ENCODE measurements around the gene LARGE1. TPM values are rescaled to one million over a fixed set of nuclear protein-coding genes. Genes with fewer than 3 reads are reported as not detected.

Gene LARGE1
- total and polyA plus RNA-seq, 7 donors, result 14.9 to 91.6 (median 46.1) TPM

DNA sequence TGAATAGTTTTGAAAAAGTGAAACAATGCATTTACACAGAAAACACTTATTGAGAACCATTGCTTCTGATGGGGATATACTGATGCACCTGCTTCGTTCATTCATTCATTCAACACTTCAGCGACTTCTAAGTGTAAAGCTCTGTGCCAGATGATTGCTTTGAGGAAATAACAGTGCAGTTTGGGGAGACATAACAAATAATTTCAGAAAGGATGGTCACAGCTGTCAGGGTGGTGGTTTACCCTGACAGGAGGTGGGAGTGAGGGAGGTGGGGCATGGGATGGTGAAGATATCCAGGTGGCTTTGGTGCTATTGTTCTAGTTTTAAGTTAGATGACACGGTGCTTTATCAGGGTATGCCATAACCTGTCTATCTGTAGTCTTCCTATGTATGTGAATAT, 344.1 kb downstream of the LARGE1 start:
- DNase-seq (no peak), ATAC-seq (no peak)
- Histone ChIP-seq H3K27ac (no peak overlapping the region), H3K4me1 (no peaks in the 10 kb centered on the region), H3K4me3 (no peak overlapping the region), H3K27me3 (ENCODE audit: insufficient read depth in 3 of 3, low read length in 2 of 3) (no peaks in the 10 kb centered on the region), H3K36me3 (ENCODE audit: insufficient read depth in 1 of 2, low read depth in 1 of 2) (no peaks in the 10 kb centered on the region), H3K9me3 (no peaks in the 10 kb centered on the region)
- WGBS, 3 donors, result 89% methylated on average over 3 of the region's 3 CpGs
- TF ChIP-seq, protein P1, sequence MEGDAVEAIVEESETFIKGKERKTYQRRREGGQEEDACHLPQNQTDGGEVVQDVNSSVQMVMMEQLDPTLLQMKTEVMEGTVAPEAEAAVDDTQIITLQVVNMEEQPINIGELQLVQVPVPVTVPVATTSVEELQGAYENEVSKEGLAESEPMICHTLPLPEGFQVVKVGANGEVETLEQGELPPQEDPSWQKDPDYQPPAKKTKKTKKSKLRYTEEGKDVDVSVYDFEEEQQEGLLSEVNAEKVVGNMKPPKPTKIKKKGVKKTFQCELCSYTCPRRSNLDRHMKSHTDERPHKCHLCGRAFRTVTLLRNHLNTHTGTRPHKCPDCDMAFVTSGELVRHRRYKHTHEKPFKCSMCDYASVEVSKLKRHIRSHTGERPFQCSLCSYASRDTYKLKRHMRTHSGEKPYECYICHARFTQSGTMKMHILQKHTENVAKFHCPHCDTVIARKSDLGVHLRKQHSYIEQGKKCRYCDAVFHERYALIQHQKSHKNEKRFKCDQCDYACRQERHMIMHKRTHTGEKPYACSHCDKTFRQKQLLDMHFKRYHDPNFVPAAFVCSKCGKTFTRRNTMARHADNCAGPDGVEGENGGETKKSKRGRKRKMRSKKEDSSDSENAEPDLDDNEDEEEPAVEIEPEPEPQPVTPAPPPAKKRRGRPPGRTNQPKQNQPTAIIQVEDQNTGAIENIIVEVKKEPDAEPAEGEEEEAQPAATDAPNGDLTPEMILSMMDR (IDR thresholded peaks at IDR 0.05), result no peak
- intact Hi-C loops (cut with DNase I), result loop anchor here in 1 of 2 donors (5.0 kb wide), 1 partner anchor 274 kb away; no protein-coding TSS in a partner anchor

DNA sequence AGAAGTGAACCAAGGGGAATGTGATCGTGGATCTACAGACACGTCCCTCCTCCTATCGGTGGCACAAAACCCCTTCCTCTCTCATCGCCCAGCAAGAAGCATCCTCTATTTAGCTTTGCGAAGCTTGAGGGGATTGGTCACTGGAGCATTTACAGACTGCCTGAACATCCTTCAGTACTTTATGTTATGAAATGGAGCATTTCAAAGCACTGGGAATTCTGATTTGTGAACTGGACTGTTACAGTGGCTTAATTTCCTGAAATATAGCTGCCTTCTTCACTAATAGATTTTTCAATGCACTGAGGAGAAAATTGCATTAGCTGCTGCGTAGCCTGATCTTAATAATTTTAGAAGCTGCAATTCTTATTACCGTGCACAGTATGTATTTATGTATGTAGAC, 344.5 kb downstream of the LARGE1 start:
- TF ChIP-seq, protein P1 (IDR thresholded peaks at IDR 0.05), result no peak
- WGBS, 3 donors, result 95 to 96% (median 96%) methylated on average over 7 of the region's 7 CpGs
- H3K4me3 ChIP-seq, result no peak overlapping the region
- H3K27ac ChIP-seq, result no peak overlapping the region
- no peaks in the 10 kb centered on the region for H3K9me3 ChIP-seq
- H3K36me3 ChIP-seq (ENCODE audit: insufficient read depth in 1 of 2, low read depth in 1 of 2), result no peaks in the 10 kb centered on the region
- ATAC-seq (no peak), DNase-seq (no peak)
- no peaks in the 10 kb centered on the region for H3K4me1 ChIP-seq
- intact Hi-C loops (cut with DNase I), result loop anchor here in 1 of 2 donors (5.0 kb wide), 1 partner anchor 273 kb away; no protein-coding TSS in a partner anchor
- H3K27me3 ChIP-seq (ENCODE audit: insufficient read depth in 3 of 3, low read length in 2 of 3), result no peaks in the 10 kb centered on the region

DNA sequence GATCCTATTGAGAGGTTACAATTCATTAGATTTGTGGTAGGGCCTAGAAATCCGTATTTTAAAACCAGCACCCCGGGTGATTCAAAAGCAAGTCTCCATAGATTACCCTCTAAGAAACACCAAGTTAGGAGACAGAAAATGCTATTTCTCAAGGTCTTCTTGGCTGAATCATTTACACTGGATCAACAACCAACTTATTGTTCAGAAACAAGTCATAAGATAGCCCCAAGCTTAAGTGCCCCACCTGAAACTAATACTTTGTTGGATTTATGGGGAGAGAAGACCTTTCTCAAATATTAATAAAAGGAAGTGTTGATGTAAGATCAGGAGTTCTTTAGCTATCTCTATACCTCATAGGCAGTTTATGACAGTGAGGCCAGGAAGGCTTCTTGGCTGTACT, 345.2 kb downstream of the LARGE1 start:
- TF ChIP-seq, protein P1 (IDR thresholded peaks at IDR 0.05), result no peak
- Histone ChIP-seq H3K9me3 (no peaks in the 10 kb centered on the region), H3K4me1 (no peaks in the 10 kb centered on the region), H3K36me3 (ENCODE audit: insufficient read depth in 1 of 2, low read depth in 1 of 2) (no peaks in the 10 kb centered on the region), H3K27ac (no peak overlapping the region), H3K4me3 (no peak overlapping the region), H3K27me3 (ENCODE audit: insufficient read depth in 3 of 3, low read length in 2 of 3) (no peaks in the 10 kb centered on the region)
- DNase-seq, result no peak
- intact Hi-C loops (cut with DNase I), result loop anchor here in 1 of 2 donors (5.0 kb wide), 1 partner anchor 273 kb away; no protein-coding TSS in a partner anchor
- no peak for ATAC-seq
- 81 to 96% (median 93%) methylated on average over 2 of the region's 2 CpGs for WGBS, 3 donors

DNA sequence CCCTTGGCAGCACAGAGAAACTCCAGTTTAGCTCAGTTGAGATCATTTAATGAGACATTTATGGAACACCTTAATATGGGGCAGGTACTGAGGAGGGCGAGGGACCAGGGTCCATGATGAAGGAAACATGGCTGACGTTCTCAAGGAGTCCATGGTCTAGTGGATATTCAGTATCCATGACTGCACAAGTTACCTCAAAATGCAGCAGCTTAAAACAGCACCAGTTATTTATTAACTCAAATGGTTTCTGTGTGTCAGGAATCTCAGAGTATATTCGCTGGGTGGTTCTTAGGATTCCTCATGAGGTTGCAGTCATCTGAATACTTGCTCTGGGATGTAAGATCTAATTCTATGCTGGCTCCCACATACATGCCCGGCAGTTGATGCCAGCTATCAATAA, 346.8 kb downstream of the LARGE1 start:
- TF ChIP-seq, protein P1 (IDR thresholded peaks at IDR 0.05), result no peak

DNA sequence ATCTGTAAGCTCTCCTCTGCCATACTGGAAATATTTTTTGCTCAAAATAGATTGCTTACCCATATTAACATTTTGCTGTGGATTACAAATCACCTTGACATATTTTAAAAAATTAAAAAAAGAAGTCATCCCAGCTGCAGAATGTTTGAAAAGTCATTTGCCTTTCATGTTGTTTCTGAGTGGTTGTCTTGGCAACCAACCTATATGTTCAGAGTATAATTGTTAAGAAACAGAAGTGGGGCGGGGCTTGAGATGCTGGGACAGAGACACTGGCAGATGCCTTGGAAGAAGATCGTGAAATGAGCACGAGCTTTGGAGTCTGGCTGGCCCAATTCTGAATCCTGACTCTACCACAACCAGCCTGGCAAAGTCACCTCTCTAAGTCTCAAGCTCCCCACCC, 348.2 kb downstream of the LARGE1 start:
- no peaks in the 10 kb centered on the region for H3K9me3 ChIP-seq
- peaks cover 5% of the 10 kb centered on the region for H3K4me1 ChIP-seq
- no peak overlapping the region for H3K4me3 ChIP-seq
- ATAC-seq, result no peak
- H3K27ac ChIP-seq, result no peak overlapping the region
- 64 to 89% (median 66%) methylated on average over 3 of the region's 3 CpGs for WGBS, 3 donors
- no peaks in the 10 kb centered on the region for H3K27me3 ChIP-seq (ENCODE audit: insufficient read depth in 3 of 3, low read length in 2 of 3)
- intact Hi-C loops (cut with DNase I), result loop anchor here in 1 of 2 donors (5.0 kb wide), 1 partner anchor 55 kb away; no protein-coding TSS in a partner anchor
- no peak for DNase-seq
- TF ChIP-seq, protein P1 (IDR thresholded peaks at IDR 0.05), result no peak
- no peaks in the 10 kb centered on the region for H3K36me3 ChIP-seq (ENCODE audit: insufficient read depth in 1 of 2, low read depth in 1 of 2)

More for the DNA sequence above, 346.8 kb downstream of the LARGE1 start:
- intact Hi-C loops (cut with DNase I), result loop anchor here in 1 of 2 donors (5.0 kb wide), 1 partner anchor 56 kb away; no protein-coding TSS in a partner anchor
- Histone ChIP-seq H3K27me3 (ENCODE audit: insufficient read depth in 3 of 3, low read length in 2 of 3) (no peaks in the 10 kb centered on the region), H3K4me3 (no peak overlapping the region), H3K9me3 (no peaks in the 10 kb centered on the region), H3K4me1 (peaks cover 5% of the 10 kb centered on the region), H3K36me3 (ENCODE audit: insufficient read depth in 1 of 2, low read depth in 1 of 2) (no peaks in the 10 kb centered on the region), H3K27ac (no peak overlapping the region)
- DNase-seq, result no peak
- no peak for ATAC-seq
- WGBS, 3 donors, result 93 to 96% (median 93%) methylated on average over 4 of the region's 4 CpGs
